ENCODE results near the gene MPI. TPM values are rescaled to one million over a fixed set of nuclear protein-coding genes. Genes with fewer than 3 reads are reported as not detected.

Gene MPI
- total and polyA plus RNA-seq, 2 experiments from 2014 or later = 18.0 to 74.2 TPM

DNA sequence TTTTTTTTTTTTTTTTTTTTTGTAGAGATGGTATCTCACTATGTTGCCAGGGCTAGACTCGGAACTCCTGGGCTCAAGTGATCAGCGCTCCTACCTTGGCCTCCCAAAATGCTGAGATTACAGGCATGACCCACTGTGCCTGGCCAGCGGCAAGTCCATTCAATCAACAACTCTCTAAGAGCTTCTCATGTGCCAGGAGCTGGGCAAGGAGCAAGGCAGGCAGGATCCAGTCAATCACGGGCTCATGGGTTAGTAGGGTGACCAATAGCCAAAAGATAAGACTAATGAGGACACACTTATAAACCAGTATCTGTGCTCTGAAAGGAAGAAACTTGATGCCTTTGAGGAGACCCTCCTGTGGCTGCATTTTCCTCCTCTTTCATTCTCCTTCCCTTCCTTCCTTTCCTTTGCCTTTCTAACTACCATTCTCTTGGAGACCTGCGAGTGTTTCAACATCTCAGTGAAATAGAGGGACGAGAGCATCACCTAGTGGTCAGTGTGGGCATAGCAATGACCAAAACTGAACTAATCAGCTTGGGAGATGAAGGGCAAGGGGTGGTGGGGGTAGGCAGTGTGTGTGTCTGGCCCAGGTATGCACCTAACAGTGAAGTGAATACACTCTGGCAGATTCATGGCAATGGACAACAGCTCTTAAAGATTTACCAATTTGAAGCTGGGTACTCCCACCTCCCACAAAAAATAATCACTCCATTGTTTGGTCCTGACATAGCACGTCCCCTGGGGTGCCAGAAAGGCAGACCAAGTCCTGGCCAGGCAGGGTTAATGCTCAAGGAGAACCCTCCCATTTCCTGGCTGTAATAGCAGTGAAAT lies 60.5 kb downstream of the MPI start (continued):
- TF ChIP-seq ZNF462 (CRISPR knock-in tag; IDR thresholded peaks at IDR 0.05) = peak; percentile 45; the same call in 1 of the 2 replicates

GRCh38 chr15:74951006-74951405 lies 61.2 kb downstream of the MPI start:
- Histone ChIP-seq H3K4me1 (ENCODE audit: insufficient read depth) (peaks cover 22% of the 10 kb centered on the region), H3F3A (replicated peaks; ENCODE audit: low read depth) (no peaks in the 10 kb centered on the region; the same call in 1 of the 2 replicates), H3K27me3 (ENCODE audit: insufficient read depth) (peaks cover 17% of the 10 kb centered on the region), H3K79me2 (replicated peaks; ENCODE audit: insufficient read depth) (peaks cover 12% of the 10 kb centered on the region), H2AFZ (no peak overlapping the region), H3K36me3 (ENCODE audit: insufficient read depth) (no peaks in the 10 kb centered on the region), H3K9me2 (ENCODE audit: insufficient read depth) (no peaks in the 10 kb centered on the region), H3K4me3 (no peak overlapping the region), H3K4me2 (no peak overlapping the region), H4K20me1 (replicated peaks; ENCODE audit: insufficient read depth) (peaks cover 13% of the 10 kb centered on the region), H3K27ac (ENCODE audit: low read depth) (no peak overlapping the region)
- DNase-seq (ENCODE audit: low spot score) (no peak), ATAC-seq (no peak)
- TF ChIP-seq NANOG (IDR thresholded peaks at IDR 0.05; ENCODE audit: borderline replicate concordance) = no peak
- TF ChIP-seq ZNF331 (CRISPR knock-in tag; IDR thresholded peaks at IDR 0.05; ENCODE audit: low read depth) = no peak
- no peak for TF ChIP-seq REST (IDR thresholded peaks at IDR 0.05; ENCODE audit: unreplicated experiment)
- no peak for TF ChIP-seq POLR2AphosphoS5 (IDR thresholded peaks at IDR 0.05; ENCODE audit: low read depth)
- Mint-ChIP-seq H3K27ac (no peak overlapping the region), H3K36me3 (ENCODE audit: low read depth) (peaks cover 7% of the 10 kb centered on the region; the same call in 2 of the 3 replicates), H3K4me1 (peaks cover 30% of the 10 kb centered on the region), H3K9me3 (no peaks in the 10 kb centered on the region; the same call in 1 of the 3 replicates), H3K27me3 (ENCODE audit: insufficient read depth, low read depth, poor library complexity) (peaks cover 26% of the 10 kb centered on the region), H3K4me3 (no peak overlapping the region; the same call in 2 of the 3 replicates)

Small RNAs within 50 kb of the gene (microRNA-seq; reads per million reads assigned to microRNA genes)
- gene MIR6882 = 0.66 reads per million

Small RNAs within 50 kb of the gene (small RNA-seq; reads per million reads assigned to genes)
- gene MIR6882 (ENCODE audit: low replicate concordance) = not detected

Other genes with a start within 250 kb of the MPI start
- gene EDC3, start 194.0 kb upstream of the MPI start, total RNA-seq (2014; rRNA removed; shearing (Covaris generic)) = 26.4 and 26.5 TPM in 2 replicates
- 13.6 and 13.8 TPM in 2 replicates for gene EDC3, start 194.0 kb upstream of the MPI start, polyA plus RNA-seq (2016; fragmentation: Nextera tagmentation; extraction: Ambion mirVana)
- gene CYP1A1, start 164.5 kb upstream of the MPI start, total RNA-seq (2014; rRNA removed; shearing (Covaris generic)) = 0.50 and 1.4 TPM in 2 replicates
- 0.16 and 0.21 TPM in 2 replicates for gene CYP1A1, start 164.5 kb upstream of the MPI start, polyA plus RNA-seq (2016; fragmentation: Nextera tagmentation; extraction: Ambion mirVana)
- not detected in 2 replicates for gene CYP1A2, start 141.2 kb upstream of the MPI start, total RNA-seq (2014; rRNA removed; shearing (Covaris generic))
- not detected in 2 replicates for gene CYP1A2, start 141.2 kb upstream of the MPI start, polyA plus RNA-seq (2016; fragmentation: Nextera tagmentation; extraction: Ambion mirVana)
- gene CSK, start 108.0 kb upstream of the MPI start, total RNA-seq (2014; rRNA removed; shearing (Covaris generic)) = 27.5 and 29.9 TPM in 2 replicates
- gene CSK, start 108.0 kb upstream of the MPI start, polyA plus RNA-seq (2016; fragmentation: Nextera tagmentation; extraction: Ambion mirVana) = 13.6 and 16.5 TPM in 2 replicates
- not detected in 2 replicates for gene LMAN1L, start 77.2 kb upstream of the MPI start, total RNA-seq (2014; rRNA removed; shearing (Covaris generic))
- not detected in 2 replicates for gene LMAN1L, start 77.2 kb upstream of the MPI start, polyA plus RNA-seq (2016; fragmentation: Nextera tagmentation; extraction: Ambion mirVana)
- gene CPLX3, start 63.4 kb upstream of the MPI start, total RNA-seq (2014; rRNA removed; shearing (Covaris generic)) = 0.62 and 0.66 TPM in 2 replicates
- 0.21 TPM in 1 of 2 replicates, not detected in the other for gene CPLX3, start 63.4 kb upstream of the MPI start, polyA plus RNA-seq (2016; fragmentation: Nextera tagmentation; extraction: Ambion mirVana)
- gene ULK3, start 46.9 kb upstream of the MPI start, total RNA-seq (2014; rRNA removed; shearing (Covaris generic)) = 32.6 and 35.4 TPM in 2 replicates
- gene ULK3, start 46.9 kb upstream of the MPI start, polyA plus RNA-seq (2016; fragmentation: Nextera tagmentation; extraction: Ambion mirVana) = 19.3 and 20.3 TPM in 2 replicates
- 51.3 and 64.9 TPM in 2 replicates for gene SCAMP2, start 16.7 kb upstream of the MPI start, total RNA-seq (2014; rRNA removed; shearing (Covaris generic))
- 34.7 and 35.8 TPM in 2 replicates for gene SCAMP2, start 16.7 kb upstream of the MPI start, polyA plus RNA-seq (2016; fragmentation: Nextera tagmentation; extraction: Ambion mirVana)
- gene FAM219B, start 16.8 kb downstream of the MPI start, total RNA-seq (2014; rRNA removed; shearing (Covaris generic)) = 53.1 and 61.4 TPM in 2 replicates
- gene FAM219B, start 16.8 kb downstream of the MPI start, polyA plus RNA-seq (2016; fragmentation: Nextera tagmentation; extraction: Ambion mirVana) = 28.2 and 28.8 TPM in 2 replicates
- 190 and 292 TPM in 2 replicates for gene COX5A, start 48.0 kb downstream of the MPI start, total RNA-seq (2014; rRNA removed; shearing (Covaris generic))
- gene COX5A, start 48.0 kb downstream of the MPI start, polyA plus RNA-seq (2016; fragmentation: Nextera tagmentation; extraction: Ambion mirVana) = 765 and 885 TPM in 2 replicates
- 15.8 and 18.8 TPM in 2 replicates for gene RPP25, start 66.7 kb downstream of the MPI start, total RNA-seq (2014; rRNA removed; shearing (Covaris generic))
- 14.6 and 14.8 TPM in 2 replicates for gene RPP25, start 66.7 kb downstream of the MPI start, polyA plus RNA-seq (2016; fragmentation: Nextera tagmentation; extraction: Ambion mirVana)
- gene SCAMP5, start 105.5 kb downstream of the MPI start, total RNA-seq (2014; rRNA removed; shearing (Covaris generic)) = 31.0 and 43.3 TPM in 2 replicates
- gene SCAMP5, start 105.5 kb downstream of the MPI start, polyA plus RNA-seq (2016; fragmentation: Nextera tagmentation; extraction: Ambion mirVana) = 12.8 and 12.9 TPM in 2 replicates
- gene PPCDC, start 133.5 kb downstream of the MPI start, total RNA-seq (2014; rRNA removed; shearing (Covaris generic)) = 40.2 and 42.8 TPM in 2 replicates
- 17.8 and 22.1 TPM in 2 replicates for gene PPCDC, start 133.5 kb downstream of the MPI start, polyA plus RNA-seq (2016; fragmentation: Nextera tagmentation; extraction: Ambion mirVana)

Data from GM23338 (cell line).